Heart left ventricle (tissue), 13 donors: ENCODE data around the gene TNS1.

Source experiments
- POLR2A ChIP-seq, 2 donors: fragments of 450-650 bp; IDR thresholded peaks; one replicate each; pipeline ENCODE4 v1.6.1; 2017; ENCODE audit warnings: antibody characterized with exemption in 2 of 2, mild to moderate bottlenecking in 2 of 2, moderate library complexity in 2 of 2
- TF ChIP-seq, protein P1 (sequence below), 12 donors: fragments of 200-600 bp; sonication (generic) in 4 of 12; IDR thresholded peaks; one replicate each; pipeline versions ENCODE4 v1.5.0 to v1.8.0; 2018 to 2022; ENCODE audit warnings: antibody characterized with exemption in 12 of 12, mild to moderate bottlenecking in 5 of 12
- donor health status: ischemic (EF 13 %, LVEDD 7.1; RV severe dilation, severe dysfunction).
- donor health status: DM: no; HTN: yes; CAD: no.
- donor health status: DM: no; HTN: no; CAD: no.
- donor health status: ischemic (EF 25% LVEDD 6.9; RV normal size, moderate dysfunction).
- donor health status: ischemic (EF 25% LVEDD 5.7; RV mildly dilated, moderate dysfunction).
- donor health status: ischemic (EF 35%, LVEDD 5.7; RV mildly dilated, moderate dysfunction).
- donor health status: nonischemic (EF 11% LVEDD 7.7; RV severe dilation, severe dysfunction).
- donor health status: DM: yes; HTN: yes; CAD: no.
- donor health status: PGD.
- donor health status: ischemic (EF 29% LVEDD 5.4; RV normal size, mild dysfunction).
- donor health status: nonischemic (EF 23%, LVEDD 6.1; RV moderate dilation, normal function).

DNA sequence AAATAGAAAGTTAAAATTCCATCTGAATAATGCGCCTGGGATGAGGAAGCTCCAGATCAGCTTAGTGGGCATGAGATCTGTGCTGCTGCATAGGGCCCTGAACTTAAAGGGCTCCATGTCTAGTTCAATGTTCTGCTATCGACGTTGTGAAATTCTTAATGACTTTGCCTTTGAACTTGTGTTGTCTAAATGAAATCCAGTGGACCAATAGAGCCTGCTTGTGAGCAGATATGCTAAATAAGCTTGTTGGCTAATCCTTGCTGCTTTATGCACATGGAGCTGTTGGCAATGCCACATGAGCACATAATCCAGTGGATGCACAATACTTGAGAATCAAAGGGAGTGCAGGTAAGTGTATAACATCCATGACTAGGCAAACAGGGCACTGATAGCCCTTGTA lies 228.6 kb downstream of the TNS1 start:
- TF ChIP-seq POLR2A (IDR thresholded peaks at IDR 0.05): no peak
- TF ChIP-seq, protein P1, sequence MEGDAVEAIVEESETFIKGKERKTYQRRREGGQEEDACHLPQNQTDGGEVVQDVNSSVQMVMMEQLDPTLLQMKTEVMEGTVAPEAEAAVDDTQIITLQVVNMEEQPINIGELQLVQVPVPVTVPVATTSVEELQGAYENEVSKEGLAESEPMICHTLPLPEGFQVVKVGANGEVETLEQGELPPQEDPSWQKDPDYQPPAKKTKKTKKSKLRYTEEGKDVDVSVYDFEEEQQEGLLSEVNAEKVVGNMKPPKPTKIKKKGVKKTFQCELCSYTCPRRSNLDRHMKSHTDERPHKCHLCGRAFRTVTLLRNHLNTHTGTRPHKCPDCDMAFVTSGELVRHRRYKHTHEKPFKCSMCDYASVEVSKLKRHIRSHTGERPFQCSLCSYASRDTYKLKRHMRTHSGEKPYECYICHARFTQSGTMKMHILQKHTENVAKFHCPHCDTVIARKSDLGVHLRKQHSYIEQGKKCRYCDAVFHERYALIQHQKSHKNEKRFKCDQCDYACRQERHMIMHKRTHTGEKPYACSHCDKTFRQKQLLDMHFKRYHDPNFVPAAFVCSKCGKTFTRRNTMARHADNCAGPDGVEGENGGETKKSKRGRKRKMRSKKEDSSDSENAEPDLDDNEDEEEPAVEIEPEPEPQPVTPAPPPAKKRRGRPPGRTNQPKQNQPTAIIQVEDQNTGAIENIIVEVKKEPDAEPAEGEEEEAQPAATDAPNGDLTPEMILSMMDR (IDR thresholded peaks at IDR 0.05): no peak
